ENCODE data around the gene LRRC8D.

The LRRC8D gene

GRCh38 chr1:89986020-89986419, 165.2 kb downstream of the LRRC8D start:
- no peak for TF ChIP-seq CTCF (IDR thresholded peaks at IDR 0.05; ENCODE audit: low read depth, low read length, missing control alignments)
- no peak overlapping the region for H3K4me3 ChIP-seq (ENCODE audit: low read depth, low read length)
- DNase-seq (ENCODE audit: low read depth), result no peak
